CD4-positive, alpha-beta memory T cell (primary cell): ENCODE measurements around the gene TP53I11. TPM values are rescaled to one million over a fixed set of nuclear protein-coding genes. Genes with fewer than 3 reads are reported as not detected.

Experiments used
- CTCF ChIA-PET: fragments of 350-600 bp; sonication (Branson Sonifier 250); formaldehyde crosslinking; loops from one replicate; lab custom pipeline; 2021; ENCODE audit warnings: inconsistent platforms; ENCODE audit not compliant: partially characterized antibody; lab: Charles Lee
- POLR2A ChIA-PET: fragments of 350-600 bp; sonication (Branson Sonifier 250); formaldehyde crosslinking; loops from one replicate; lab custom pipeline; 2021; ENCODE audit not compliant: partially characterized antibody; lab: Charles Lee
- DNase-seq, 5 donors: peaks; one replicate each; pipeline versions ENCODE4 v3.0.0 to v3.0.0-alpha.2; 2020 to 2022; ENCODE audit warnings: mixed read lengths in 1 of 5
- H3K27ac ChIP-seq: one replicate; pipeline ENCODE4 v1.7.0; 2013; ENCODE audit warnings: low read depth, low read length
- H3K27me3 ChIP-seq: 2 replicates; pipeline ENCODE4 v1.7.0; 2013; ENCODE audit warnings: mild to moderate bottlenecking, low read length, moderate library complexity; ENCODE audit not compliant: insufficient read depth
- H3K36me3 ChIP-seq: 2 replicates; pipeline ENCODE4 v1.7.0; 2013; ENCODE audit warnings: mild to moderate bottlenecking, low read length, moderate library complexity; ENCODE audit not compliant: insufficient read depth
- H3K4me1 ChIP-seq: 2 replicates; pipeline ENCODE4 v1.7.0; 2013; ENCODE audit warnings: mild to moderate bottlenecking, low read length, moderate library complexity; ENCODE audit not compliant: insufficient read depth
- H3K4me3 ChIP-seq, 2 donors: one replicate each; pipeline ENCODE4 v1.7.0; 2013; ENCODE audit warnings: low read length in 2 of 2, mild to moderate bottlenecking in 1 of 2
- H3K9me3 ChIP-seq, 2 donors: one replicate each; pipeline ENCODE4 v1.7.0; 2013; ENCODE audit warnings: low read length in 2 of 2, control low read depth in 1 of 2; ENCODE audit not compliant: control insufficient read depth in 1 of 2
- H3K27ac Mint-ChIP-seq, 7 donors: one replicate each; pipeline ENCODE4 v1.8.0; 2020 to 2021; ENCODE audit warnings: mixed read lengths in 7 of 7, mild to moderate bottlenecking in 6 of 7, inconsistent platforms in 3 of 7, moderate library complexity in 3 of 7
- H3K27me3 Mint-ChIP-seq, 2 donors: one replicate each; pipeline ENCODE4 v1.8.0; 2020 to 2021; ENCODE audit warnings: mixed read lengths in 2 of 2
- H3K36me3 Mint-ChIP-seq, 2 donors: one replicate each; pipeline ENCODE4 v1.8.0; 2020 to 2021; ENCODE audit warnings: mixed read lengths in 2 of 2, inconsistent platforms in 1 of 2, mild to moderate bottlenecking in 1 of 2
- H3K4me1 Mint-ChIP-seq, 4 donors: one replicate each; pipeline ENCODE4 v1.8.0; 2020 to 2021; ENCODE audit warnings: mixed read lengths in 4 of 4, mild to moderate bottlenecking in 1 of 4
- H3K4me3 Mint-ChIP-seq, 8 donors: one replicate each; pipeline ENCODE4 v1.8.0; 2020 to 2021; ENCODE audit warnings: mixed read lengths in 8 of 8, mild to moderate bottlenecking in 7 of 8, moderate library complexity in 6 of 8, inconsistent platforms in 3 of 8
- H3K9me3 Mint-ChIP-seq, 8 donors: one replicate each; pipeline ENCODE4 v1.8.0; 2020 to 2021; ENCODE audit warnings: mixed read lengths in 8 of 8, mild to moderate bottlenecking in 5 of 8, inconsistent platforms in 3 of 8, moderate library complexity in 1 of 8
- intact Hi-C: fragments of 100-400 bp; cut with micrococcal nuclease; formaldehyde crosslinking; loops from one replicate; pipeline ENCODE4 v1.15.1; 2023
- polyA plus RNA-seq, 2 donors: library from polyadenylated mRNA; unstranded; fragments of 300-500 nt; fragmentation: Illumina TruSeq; gene quantifications; one replicate each; pipeline ENCODE4 v1.2.3, GENCODE V29; 2021
- total RNA-seq, 2 experiments: library from RNA; stranded (reverse); gene quantifications; one replicate each; pipeline ENCODE4 v1.2.3, GENCODE V29; 2021

Gene TP53I11
- total and polyA plus RNA-seq, 4 experiments from 2014 or later = 1.1 to 7.0 (median 5.1) TPM

DNA sequence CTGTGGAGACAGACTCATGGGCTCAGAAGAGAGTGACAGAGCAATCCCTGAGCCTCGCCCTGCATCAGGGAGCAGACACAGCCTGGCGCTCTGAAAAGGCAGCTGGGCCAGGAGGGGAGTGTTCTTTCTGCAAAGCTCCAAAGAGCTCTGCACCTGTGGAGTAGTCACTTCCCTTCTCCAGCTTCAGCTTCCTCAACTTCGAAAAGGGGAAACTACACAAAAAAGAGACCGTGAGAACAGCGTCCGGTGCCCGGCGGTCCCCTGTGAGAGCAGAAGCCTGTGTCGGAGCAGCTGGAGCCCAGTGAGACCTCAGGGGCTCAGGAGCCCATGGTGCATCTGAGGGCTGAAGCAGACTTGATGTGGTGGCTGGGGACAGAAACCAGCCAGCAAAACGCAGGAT, 35.1 kb downstream of the TP53I11 start:
- Mint-ChIP-seq H3K27me3 (no peaks in the 10 kb centered on the region), H3K9me3 (no peaks in the 10 kb centered on the region), H3K4me1 (peaks cover 4 to 9% (median 6%) of the 10 kb centered on the region in 4 donors), H3K27ac (no peak overlapping the region), H3K36me3 (peaks cover 19 to 42% of the 10 kb centered on the region in 2 donors), H3K4me3 (no peak overlapping the region)
- ChIA-PET CTCF (no interaction called here), POLR2A (no interaction called here)
- Histone ChIP-seq H3K36me3 (peaks cover 17% of the 10 kb centered on the region), H3K4me1 (peaks cover 6% of the 10 kb centered on the region), H3K27ac (no peak overlapping the region), H3K4me3 (no peak overlapping the region), H3K9me3 (no peaks in the 10 kb centered on the region), H3K27me3 (no peaks in the 10 kb centered on the region)
- intact Hi-C loops = no loop called here
- no peak for DNase-seq

DNA sequence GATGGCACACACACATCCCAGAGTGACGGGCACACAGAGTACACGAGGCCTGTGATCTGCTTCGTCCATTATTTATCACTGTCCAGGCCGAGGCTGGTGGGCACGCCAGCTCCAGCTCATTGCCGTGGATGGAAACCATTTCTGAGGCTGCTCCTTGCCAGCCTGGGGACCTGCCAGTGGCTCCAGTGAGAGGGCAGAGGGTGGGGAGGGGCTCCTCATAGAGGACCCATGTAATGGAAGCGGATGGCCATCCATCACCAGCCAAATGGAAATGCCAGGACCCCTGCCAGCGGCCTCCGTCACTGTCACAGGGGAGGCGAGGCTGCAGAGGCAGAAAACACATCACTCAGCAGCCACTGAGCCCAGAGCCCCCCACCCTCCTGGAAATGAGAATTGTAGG, 35.7 kb downstream of the TP53I11 start:
- no peaks in the 10 kb centered on the region for H3K9me3 Mint-ChIP-seq
- CTCF ChIA-PET = interaction anchor here (0.9 kb wide), 1 partner anchor 191 kb away, joined by 3 read pairs; no protein-coding TSS in a partner anchor
- peaks cover 20 to 38% of the 10 kb centered on the region in 2 donors for H3K36me3 Mint-ChIP-seq
- Histone ChIP-seq H3K36me3 (peaks cover 13% of the 10 kb centered on the region), H3K27me3 (no peaks in the 10 kb centered on the region), H3K4me1 (peaks cover 7% of the 10 kb centered on the region), H3K27ac (no peak overlapping the region), H3K4me3 (no peak overlapping the region), H3K9me3 (no peaks in the 10 kb centered on the region)
- H3K27ac Mint-ChIP-seq = no peak overlapping the region
- H3K27me3 Mint-ChIP-seq = no peaks in the 10 kb centered on the region
- no peak overlapping the region for H3K4me3 Mint-ChIP-seq
- no peak for DNase-seq
- intact Hi-C loops = no loop called here
- peaks cover 4 to 11% (median 6%) of the 10 kb centered on the region in 4 donors for H3K4me1 Mint-ChIP-seq
- POLR2A ChIA-PET = no interaction called here

DNA sequence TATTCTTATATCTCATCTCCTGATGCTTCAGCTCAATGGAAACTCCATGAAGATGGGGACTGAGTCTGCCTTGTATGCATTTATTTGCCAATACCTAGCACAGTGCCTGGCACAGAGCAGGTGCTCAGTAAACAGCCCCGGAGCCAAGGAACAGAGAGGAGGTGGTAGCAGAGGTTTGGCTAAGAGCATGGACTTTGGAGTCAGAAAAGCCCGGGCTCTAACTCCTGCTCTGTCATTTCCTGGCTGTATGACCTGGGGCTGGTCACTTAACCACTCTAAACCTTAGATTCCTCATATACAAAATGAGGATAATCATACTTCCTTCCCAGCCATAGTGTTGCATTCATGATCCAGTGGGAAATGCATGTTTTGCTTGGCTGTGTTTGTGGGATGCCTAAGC, 36.6 kb downstream of the TP53I11 start:
- intact Hi-C loops = no loop called here

DNA sequence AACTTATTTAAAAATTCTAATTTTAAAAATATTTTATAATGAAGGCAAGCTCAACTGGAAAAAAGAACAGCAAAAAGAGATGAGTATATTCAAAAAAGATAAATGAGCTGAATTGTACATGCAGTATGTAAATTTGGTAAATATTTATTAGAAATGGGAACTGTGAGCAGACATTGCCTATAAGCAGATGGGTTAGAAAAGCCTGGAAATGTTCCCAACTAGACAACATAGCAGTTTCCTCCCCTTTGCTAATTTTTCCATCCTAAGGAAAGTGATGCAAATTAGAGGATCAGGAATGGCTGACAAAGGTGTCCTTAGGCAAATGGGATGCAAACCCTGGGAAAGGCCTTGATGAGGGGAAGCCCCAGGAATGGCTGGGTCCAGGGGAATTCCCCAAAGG, 37.2 kb downstream of the TP53I11 start:
- H3K27me3 ChIP-seq = no peaks in the 10 kb centered on the region
- H3K27ac ChIP-seq = no peak overlapping the region
- DNase-seq = no peak
- H3K9me3 ChIP-seq = no peaks in the 10 kb centered on the region
- no peak overlapping the region for H3K27ac Mint-ChIP-seq
- intact Hi-C loops = no loop called here
- CTCF ChIA-PET = interaction anchor here (0.8 to 1.9 kb wide), 5 partner anchors 13 to 297 kb away, joined by 3 to 6 read pairs (median 4); no protein-coding TSS in a partner anchor
- POLR2A ChIA-PET = no interaction called here
- H3K4me3 ChIP-seq = no peak overlapping the region
- peaks cover 7% of the 10 kb centered on the region for H3K4me1 ChIP-seq
- no peaks in the 10 kb centered on the region for H3K9me3 Mint-ChIP-seq
- H3K4me1 Mint-ChIP-seq = peaks cover 4 to 11% (median 6%) of the 10 kb centered on the region in 4 donors
- no peak overlapping the region for H3K4me3 Mint-ChIP-seq
- H3K36me3 Mint-ChIP-seq = peaks cover 13 to 34% of the 10 kb centered on the region in 2 donors
- peaks cover 3% of the 10 kb centered on the region for H3K36me3 ChIP-seq
- no peaks in the 10 kb centered on the region for H3K27me3 Mint-ChIP-seq

More for the DNA sequence above, 36.6 kb downstream of the TP53I11 start:
- CTCF ChIA-PET = interaction anchor here (0.9 to 1.3 kb wide), 4 partner anchors 12 to 297 kb away, joined by 3 to 5 read pairs (median 4); no protein-coding TSS in a partner anchor
- H3K9me3 Mint-ChIP-seq = no peaks in the 10 kb centered on the region
- POLR2A ChIA-PET = no interaction called here
- Histone ChIP-seq H3K27me3 (no peaks in the 10 kb centered on the region), H3K4me3 (no peak overlapping the region), H3K4me1 (peaks cover 7% of the 10 kb centered on the region), H3K36me3 (peaks cover 6% of the 10 kb centered on the region), H3K9me3 (no peaks in the 10 kb centered on the region), H3K27ac (no peak overlapping the region)
- no peak for DNase-seq
- no peak overlapping the region for H3K4me3 Mint-ChIP-seq
- peaks cover 16 to 32% of the 10 kb centered on the region in 2 donors for H3K36me3 Mint-ChIP-seq
- no peak overlapping the region for H3K27ac Mint-ChIP-seq
- H3K4me1 Mint-ChIP-seq = peaks cover 4 to 11% (median 6%) of the 10 kb centered on the region in 4 donors
- no peaks in the 10 kb centered on the region for H3K27me3 Mint-ChIP-seq

DNA sequence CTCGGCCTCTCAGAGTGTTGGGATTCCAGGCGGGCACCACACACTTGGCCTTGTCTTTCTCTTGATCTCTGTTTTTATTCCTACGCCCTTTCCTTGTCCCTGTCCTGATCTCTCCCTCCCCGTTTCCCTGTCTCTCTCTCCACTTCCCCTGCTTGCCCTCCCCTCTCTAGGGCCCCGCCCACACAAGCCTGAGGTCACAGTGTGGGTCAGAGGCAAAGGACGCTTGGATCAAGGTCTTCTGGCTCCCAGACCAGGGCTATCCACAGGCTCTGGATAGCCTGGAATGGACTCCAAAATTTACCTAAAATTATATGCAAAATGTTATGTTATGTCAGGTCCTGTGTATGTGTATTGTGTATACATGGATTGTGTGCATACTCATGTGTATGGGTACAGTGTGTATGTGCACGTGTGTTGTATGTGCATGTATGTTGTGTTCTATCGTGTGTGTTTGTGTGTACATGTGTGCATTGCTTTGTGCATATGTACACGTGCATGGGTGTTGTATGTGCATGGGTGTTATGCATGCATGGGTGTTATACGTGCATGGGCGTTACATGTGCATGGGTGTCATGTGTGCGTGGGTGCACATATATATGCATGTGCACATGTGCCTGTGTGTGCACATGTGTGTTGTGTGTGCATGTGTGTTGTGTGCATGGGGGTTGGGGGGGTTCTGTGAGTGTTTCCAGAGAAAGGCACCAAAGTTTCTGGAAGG, 38.3 kb downstream of the TP53I11 start:
- DNase-seq = no peak
- no peak overlapping the region for H3K4me3 ChIP-seq
- Mint-ChIP-seq H3K4me3 (no peak overlapping the region), H3K36me3 (peaks cover 13 to 30% of the 10 kb centered on the region in 2 donors), H3K9me3 (no peaks in the 10 kb centered on the region), H3K27me3 (no peaks in the 10 kb centered on the region), H3K4me1 (peaks cover 4 to 11% (median 7%) of the 10 kb centered on the region in 4 donors), H3K27ac (no peak overlapping the region)
- intact Hi-C loops = no loop called here
- ChIA-PET POLR2A (no interaction called here), CTCF (interaction anchor here (0.9 to 3.1 kb wide), 20 partner anchors 11 to 355 kb away, joined by 3 to 53 read pairs (median 10); partner anchors contain the start of gene CD82)
- H3K4me1 ChIP-seq = peaks cover 7% of the 10 kb centered on the region
- H3K36me3 ChIP-seq = peaks cover under 1% of the 10 kb centered on the region
- H3K27me3 ChIP-seq = no peaks in the 10 kb centered on the region
- no peaks in the 10 kb centered on the region for H3K9me3 ChIP-seq
- H3K27ac ChIP-seq = no peak overlapping the region

DNA sequence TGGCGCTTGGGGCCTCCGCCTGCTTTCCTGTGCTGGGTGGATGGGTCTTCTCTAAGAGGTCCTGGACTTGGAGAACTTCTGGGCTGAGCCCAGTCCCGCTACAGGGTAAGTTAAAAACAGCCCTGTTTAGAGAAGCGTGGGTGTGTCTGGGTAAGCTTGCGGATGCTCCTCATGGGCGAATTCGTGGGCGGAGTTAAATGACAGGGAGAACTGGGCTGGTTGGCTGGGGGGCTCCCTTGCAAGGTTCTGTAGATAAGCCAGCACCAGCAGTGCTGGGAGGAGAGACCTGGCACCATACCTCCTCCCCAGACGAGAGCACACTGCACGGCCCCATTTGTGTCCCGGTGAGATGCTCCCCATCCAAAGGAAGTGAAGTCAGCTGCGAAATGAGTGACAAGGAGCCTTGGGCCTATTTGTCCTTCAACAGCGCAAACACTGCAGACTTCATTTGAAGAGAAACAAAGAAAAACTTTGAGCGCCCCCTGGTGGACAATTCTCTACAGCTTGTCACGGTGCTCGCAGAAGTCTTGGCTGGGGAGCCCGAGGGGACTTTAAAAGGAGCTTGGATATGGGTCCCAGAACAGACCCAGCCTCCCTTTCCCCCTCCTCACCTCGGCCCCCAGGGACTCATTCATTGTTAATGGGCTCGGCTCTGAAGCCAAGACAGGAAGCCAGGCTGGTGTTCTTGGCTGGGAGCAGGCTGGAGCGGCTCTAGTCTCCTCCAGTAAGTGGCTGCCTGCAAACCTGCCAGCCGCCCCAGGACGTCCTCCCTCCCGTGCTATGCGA, 39.5 kb downstream of the TP53I11 start:
- ChIA-PET POLR2A (interaction anchor here (0.7 kb wide), 1 partner anchor 16 kb away, joined by 3 read pairs; no protein-coding TSS in a partner anchor), CTCF (interaction anchor here (0.6 to 3.1 kb wide), 52 partner anchors 8 to 613 kb away, joined by 3 to 53 read pairs (median 4); partner anchors contain the start of gene CD82)
- H3K9me3 Mint-ChIP-seq = no peaks in the 10 kb centered on the region
- peaks cover 13 to 37% of the 10 kb centered on the region in 2 donors for H3K36me3 Mint-ChIP-seq
- Histone ChIP-seq H3K36me3 (no peaks in the 10 kb centered on the region), H3K9me3 (no peaks in the 10 kb centered on the region), H3K4me3 (no peak overlapping the region), H3K27me3 (no peaks in the 10 kb centered on the region), H3K27ac (no peak overlapping the region), H3K4me1 (peaks cover 7% of the 10 kb centered on the region)
- peak overlapping the region in 1 of 8 donors; percentile 29 for H3K4me3 Mint-ChIP-seq
- H3K4me1 Mint-ChIP-seq = peaks cover 4 to 11% (median 7%) of the 10 kb centered on the region in 4 donors
- H3K27me3 Mint-ChIP-seq = no peaks in the 10 kb centered on the region
- H3K27ac Mint-ChIP-seq = peak overlapping the region in 6 of 7 donors; percentile 22 to 85 (median 55)
- peak; percentile 74 to 81 (median 78) for DNase-seq
- intact Hi-C loops = loop anchor here (1.0 to 2.0 kb wide), 5 partner anchors 136 to 388 kb away; no protein-coding TSS in a partner anchor
